Measurements from ENCODE around the gene GOT2.

DNA sequence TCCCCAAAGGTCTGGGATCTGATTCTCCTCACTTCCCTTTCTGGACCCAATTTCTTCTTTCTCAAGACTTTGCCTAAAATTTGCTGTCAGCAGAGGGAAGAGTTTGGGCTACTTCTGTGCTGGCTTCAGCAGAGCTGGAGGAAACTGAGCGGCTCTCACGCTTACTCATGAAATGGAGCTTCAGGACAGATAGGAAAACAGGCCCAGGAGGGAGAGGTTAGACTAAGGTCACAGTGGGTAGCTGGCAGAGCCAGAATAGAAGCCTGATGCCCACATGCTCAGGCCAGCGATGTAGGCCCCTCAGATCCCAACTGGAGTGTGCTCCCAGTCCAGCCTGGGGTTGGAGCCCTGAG, 50.1 kb downstream of the GOT2 start:
- TF ChIP-seq, protein P1, sequence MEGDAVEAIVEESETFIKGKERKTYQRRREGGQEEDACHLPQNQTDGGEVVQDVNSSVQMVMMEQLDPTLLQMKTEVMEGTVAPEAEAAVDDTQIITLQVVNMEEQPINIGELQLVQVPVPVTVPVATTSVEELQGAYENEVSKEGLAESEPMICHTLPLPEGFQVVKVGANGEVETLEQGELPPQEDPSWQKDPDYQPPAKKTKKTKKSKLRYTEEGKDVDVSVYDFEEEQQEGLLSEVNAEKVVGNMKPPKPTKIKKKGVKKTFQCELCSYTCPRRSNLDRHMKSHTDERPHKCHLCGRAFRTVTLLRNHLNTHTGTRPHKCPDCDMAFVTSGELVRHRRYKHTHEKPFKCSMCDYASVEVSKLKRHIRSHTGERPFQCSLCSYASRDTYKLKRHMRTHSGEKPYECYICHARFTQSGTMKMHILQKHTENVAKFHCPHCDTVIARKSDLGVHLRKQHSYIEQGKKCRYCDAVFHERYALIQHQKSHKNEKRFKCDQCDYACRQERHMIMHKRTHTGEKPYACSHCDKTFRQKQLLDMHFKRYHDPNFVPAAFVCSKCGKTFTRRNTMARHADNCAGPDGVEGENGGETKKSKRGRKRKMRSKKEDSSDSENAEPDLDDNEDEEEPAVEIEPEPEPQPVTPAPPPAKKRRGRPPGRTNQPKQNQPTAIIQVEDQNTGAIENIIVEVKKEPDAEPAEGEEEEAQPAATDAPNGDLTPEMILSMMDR (conservative IDR thresholded peaks at IDR 0.05): no peak
- TF ChIP-seq ZFX (IDR thresholded peaks at IDR 0.05): no peak
